NCI-H1105 (cell line): Measurements from ENCODE around the gene CALML4.

Experiments used
- DNase-seq: peaks from one replicate; lab custom pipeline; 2025; lab: John Stamatoyannopoulos, UW

Gene CALML4

GRCh38 chr15:68143785-68144184 is 61.3 kb downstream of the CALML4 start:
- no peak for DNase-seq

GRCh38 chr15:68143129-68143528 is 62.0 kb downstream of the CALML4 start:
- no peak for DNase-seq
